Endothelial cell of umbilical vein (primary cell): ENCODE data around the gene TRIM17. TPM values are rescaled to one million over a fixed set of nuclear protein-coding genes. Genes with fewer than 3 reads are reported as not detected.

ENCODE experiments used
- BruUV-seq: library from RNA; stranded (reverse); fragments of 400-500 nt; replicated peaks from 2 replicates; lab custom pipeline; 2021; lab: Mats Ljungman, UMichigan
- CTCF ChIA-PET: fragments of 300-600, 350-600 bp; sonication (Branson Sonifier 250); formaldehyde crosslinking; loops from one replicate; lab custom pipeline; 2021; ENCODE audit warnings: antibody characterized with exemption, inconsistent platforms; lab: Charles Lee
- POLR2A ChIA-PET: fragments of 300-600, 350-600 bp; sonication (Branson Sonifier 250); formaldehyde crosslinking; loops from one replicate; lab custom pipeline; 2021; ENCODE audit warnings: antibody characterized with exemption, inconsistent platforms; lab: Charles Lee
- DNase-seq: peaks from one replicate; pipeline ENCODE4 v3.0.0-alpha.2; 2011; ENCODE audit warnings: low read depth, low spot score
- FAIRE-seq: peaks from 2 replicates; lab custom pipeline; 2011; peaks lifted over from hg19 to GRCh38; lab: Jason Lieb, UNC
- H2AFZ ChIP-seq: 2 replicates; pipeline ENCODE4 v1.6.0; 2012; ENCODE audit warnings: low read depth, low read length, control low read depth, inconsistent platforms
- H3K27ac ChIP-seq: 2 replicates; pipeline ENCODE4 v1.5.1; 2011; ENCODE audit warnings: low read depth, mild to moderate bottlenecking, control low read depth, low read length, moderate library complexity; ENCODE audit not compliant: insufficient read depth
- H3K27me3 ChIP-seq, 2 experiments: 2 replicates each; pipeline versions ENCODE4 v1.6.0 to v1.6.1; 2011; ENCODE audit warnings: low read length in 2 of 2, mixed read lengths in 1 of 2; ENCODE audit not compliant: control insufficient read depth in 2 of 2, insufficient read depth in 2 of 2
- H3K36me3 ChIP-seq, 2 experiments: 2 replicates in 1 of 2; 3 replicates in 1 of 2; pipeline ENCODE4 v1.5.1; 2011; ENCODE audit warnings: low read length in 2 of 2, mild to moderate bottlenecking in 1 of 2, moderate library complexity in 1 of 2; ENCODE audit not compliant: control insufficient read depth in 2 of 2, insufficient read depth in 2 of 2; ENCODE audit errors: extremely low read depth in 1 of 2
- H3K4me1 ChIP-seq: 3 replicates; pipeline ENCODE4 v1.5.1; 2011; ENCODE audit warnings: mild to moderate bottlenecking, low read length; ENCODE audit not compliant: control insufficient read depth, insufficient read depth; ENCODE audit errors: extremely low read depth
- H3K4me2 ChIP-seq: 2 replicates; pipeline ENCODE4 v1.6.1; 2011; ENCODE audit warnings: low read length, control low read depth, mixed read lengths; ENCODE audit not compliant: insufficient read depth
- H3K4me3 ChIP-seq, 3 experiments: fragments of 200-600 bp in 1 of 3; sonication (generic), shearing (Covaris generic) in 1 of 3; replicated peaks in 1 of 3; 2 replicates each; pipeline ENCODE4 v1.5.1; 2011 to 2016; ENCODE audit warnings: control low read depth in 3 of 3, low read length in 3 of 3, mild to moderate bottlenecking in 2 of 3, inconsistent platforms in 1 of 3, low read depth in 1 of 3, moderate library complexity in 1 of 3; ENCODE audit not compliant: insufficient read depth in 1 of 3
- H3K79me2 ChIP-seq: 2 replicates; pipeline ENCODE4 v1.6.0; 2012; ENCODE audit warnings: low read length, inconsistent platforms; ENCODE audit not compliant: control insufficient read depth, insufficient read depth
- H3K9ac ChIP-seq: replicated peaks from 2 replicates; pipeline ENCODE3; 2011; ENCODE audit warnings: low read length, control low read depth; ENCODE audit not compliant: insufficient read depth; ENCODE audit errors: extremely low read depth
- H3K9me1 ChIP-seq: replicated peaks from 3 replicates; pipeline ENCODE4 v1.6.0; 2011; ENCODE audit warnings: mild to moderate bottlenecking, low read length; ENCODE audit not compliant: control insufficient read depth, insufficient read depth; ENCODE audit errors: extremely low read depth
- H3K9me3 ChIP-seq: replicated peaks from 2 replicates; pipeline ENCODE4 v1.5.1; 2012; ENCODE audit warnings: low read length, inconsistent platforms; ENCODE audit not compliant: control insufficient read depth, insufficient read depth
- H4K20me1 ChIP-seq: replicated peaks from 2 replicates; pipeline ENCODE3; 2011; ENCODE audit warnings: mild to moderate bottlenecking, low read length; ENCODE audit not compliant: control insufficient read depth, insufficient read depth; ENCODE audit errors: extremely low read depth
- EZH2 ChIP-seq: IDR thresholded peaks from 2 replicates; pipeline ENCODE4 v1.6.1; 2012; ENCODE audit warnings: borderline replicate concordance, low read depth, mild to moderate bottlenecking, moderate library complexity, low read length, inconsistent platforms; ENCODE audit not compliant: severe bottlenecking
- FOS ChIP-seq: IDR thresholded peaks from 2 replicates; pipeline ENCODE4 v1.6.1; 2011; ENCODE audit warnings: mild to moderate bottlenecking, low read length, moderate library complexity, borderline replicate concordance; ENCODE audit not compliant: insufficient read depth
- GATA2 ChIP-seq: IDR thresholded peaks from 2 replicates; pipeline ENCODE4 v1.7.0; 2011; ENCODE audit warnings: low read depth, mild to moderate bottlenecking, moderate library complexity, mixed read lengths, low read length; ENCODE audit not compliant: insufficient read length, insufficient read depth
- JUN ChIP-seq: IDR thresholded peaks from 2 replicates; pipeline ENCODE4 v1.6.1; 2011; ENCODE audit warnings: borderline replicate concordance, low read depth; ENCODE audit not compliant: insufficient read length, insufficient read depth
- MAX ChIP-seq: IDR thresholded peaks from 2 replicates; pipeline ENCODE4 v1.6.1; 2011; ENCODE audit not compliant: insufficient read depth, insufficient read length
- MYC ChIP-seq: IDR thresholded peaks from one replicate; pipeline ENCODE4 v1.6.1; 2011; ENCODE audit warnings: mild to moderate bottlenecking, low read depth, low read length
- POLR2A ChIP-seq: IDR thresholded peaks from 2 replicates; pipeline ENCODE4 v1.6.1; 2012; ENCODE audit warnings: low read depth, mild to moderate bottlenecking, control low read depth, low read length
- POLR2AphosphoS5 ChIP-seq: IDR thresholded peaks from 2 replicates; pipeline ENCODE4 v1.6.1; 2012; ENCODE audit warnings: low read depth, mild to moderate bottlenecking, control low read depth, low read length, moderate library complexity; ENCODE audit not compliant: insufficient read depth
- dilution Hi-C: fragments of 300-500 bp; cut with MboI; formaldehyde crosslinking; loops from one replicate; pipeline ENCODE4 v1.15.0; 2019; ENCODE audit warnings: low sequenced_read_pairs; ENCODE audit not compliant: extremely low pct_ligation_motif_present
- intact Hi-C: fragments of 100-400 bp; cut with micrococcal nuclease; formaldehyde crosslinking; loops from one replicate; pipeline ENCODE4 v1.10.0; 2022
- polyA plus RNA-seq, 4 experiments: library from polyadenylated mRNA; depleted of rRNA in 3 of 4; stranded (reverse) in 3 of 4; unstranded in 1 of 4; fragments of >200 nt; gene quantifications; 2 replicates each; pipeline versions ENCODE4 v1.2.1 to v1.2.3, GENCODE V29; 2011 to 2012; ENCODE audit warnings: missing spikeins in 1 of 4
- total RNA-seq: library from RNA; stranded (reverse); gene quantifications from 2 replicates; pipeline ENCODE4 v1.2.3, GENCODE V29; 2021
- TF ChIP-seq, protein P1 (sequence below), 2 donors: IDR thresholded peaks; 1 replicate in 1 of 2; 2 replicates in 1 of 2; pipeline ENCODE4 v1.5.1; 2011; ENCODE audit warnings: low read length in 2 of 2, mild to moderate bottlenecking in 2 of 2, moderate library complexity in 2 of 2, control low read depth in 1 of 2, inconsistent platforms in 1 of 2, low read depth in 1 of 2; ENCODE audit not compliant: insufficient read depth in 1 of 2; ENCODE audit errors: extremely low read depth in 1 of 2

Gene TRIM17
- total and polyA plus RNA-seq, 2 donors (not counting 3 experiments of a cell fraction or from before 2014, with no cell fraction given): not detected

DNA sequence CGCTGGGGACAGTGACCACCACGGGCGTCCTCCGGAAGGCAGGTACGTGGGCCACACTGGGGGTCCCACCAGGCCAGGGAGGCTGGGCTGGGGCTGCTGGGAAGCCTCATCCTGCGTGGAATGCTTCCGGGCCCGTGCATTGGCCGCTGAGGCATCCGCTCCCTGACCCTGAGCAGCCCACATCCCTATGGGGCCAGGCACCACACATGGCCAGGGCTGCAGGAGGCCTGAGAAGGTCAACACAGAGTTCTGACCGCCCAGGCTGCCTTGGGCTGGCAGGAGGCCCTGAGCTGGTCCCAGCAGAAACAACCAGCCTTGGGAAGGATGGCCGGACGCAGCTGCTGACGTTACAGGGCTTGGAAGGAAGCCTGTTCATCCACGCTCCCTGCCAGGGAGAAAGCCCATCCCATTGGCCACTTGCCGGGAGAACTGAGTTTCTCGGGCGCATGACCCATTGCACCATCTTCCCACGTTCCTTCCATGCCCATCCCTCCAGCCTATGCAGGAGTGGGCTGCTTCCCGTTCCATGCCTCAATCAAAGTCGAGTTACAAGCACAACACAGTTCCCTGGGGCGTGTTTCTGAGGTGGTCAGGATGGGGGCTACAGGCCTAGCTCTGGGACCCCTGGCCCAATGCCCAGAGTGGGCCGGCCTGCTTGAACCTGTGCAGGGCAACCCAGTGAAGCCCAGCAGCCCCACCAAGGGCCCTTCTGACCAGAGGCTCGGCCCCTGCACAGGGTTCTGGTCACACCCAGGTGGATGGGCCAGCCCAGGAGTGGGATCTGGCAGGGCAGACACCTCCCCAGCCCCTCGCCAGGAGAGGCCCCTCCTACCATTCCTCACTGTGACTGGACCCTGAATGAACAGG, 41.7 kb downstream of the TRIM17 start:
- Histone ChIP-seq H4K20me1 (no peaks in the 10 kb centered on the region), H3K4me2 (no peak overlapping the region), H2AFZ (no peak overlapping the region), H3K27ac (no peak overlapping the region), H3K36me3 (no peaks in the 10 kb centered on the region), H3K4me1 (peaks cover 5% of the 10 kb centered on the region), H3K79me2 (no peaks in the 10 kb centered on the region), H3K9me3 (no peaks in the 10 kb centered on the region), H3K9me1 (no peaks in the 10 kb centered on the region), H3K9ac (no peak overlapping the region), H3K27me3 (peaks cover 5 to 7% of the 10 kb centered on the region in 2 experiments), H3K4me3 (no peak overlapping the region)
- intact Hi-C loops (no loop called here), dilution Hi-C loops (no loop called here)
- peak; percentile 14 for DNase-seq
- FAIRE-seq: no peak
- ChIA-PET CTCF (interaction anchor here (3.1 kb wide), 1 partner anchor 18 kb away, joined by 16 read pairs; no protein-coding TSS in a partner anchor), POLR2A (no interaction called here)
- TF ChIP-seq MAX (no peak), FOS (no peak), POLR2A (no peak), EZH2 (no peak), MYC (no peak), POLR2AphosphoS5 (no peak), JUN (no peak), GATA2 (no peak)
- TF ChIP-seq, protein P1, sequence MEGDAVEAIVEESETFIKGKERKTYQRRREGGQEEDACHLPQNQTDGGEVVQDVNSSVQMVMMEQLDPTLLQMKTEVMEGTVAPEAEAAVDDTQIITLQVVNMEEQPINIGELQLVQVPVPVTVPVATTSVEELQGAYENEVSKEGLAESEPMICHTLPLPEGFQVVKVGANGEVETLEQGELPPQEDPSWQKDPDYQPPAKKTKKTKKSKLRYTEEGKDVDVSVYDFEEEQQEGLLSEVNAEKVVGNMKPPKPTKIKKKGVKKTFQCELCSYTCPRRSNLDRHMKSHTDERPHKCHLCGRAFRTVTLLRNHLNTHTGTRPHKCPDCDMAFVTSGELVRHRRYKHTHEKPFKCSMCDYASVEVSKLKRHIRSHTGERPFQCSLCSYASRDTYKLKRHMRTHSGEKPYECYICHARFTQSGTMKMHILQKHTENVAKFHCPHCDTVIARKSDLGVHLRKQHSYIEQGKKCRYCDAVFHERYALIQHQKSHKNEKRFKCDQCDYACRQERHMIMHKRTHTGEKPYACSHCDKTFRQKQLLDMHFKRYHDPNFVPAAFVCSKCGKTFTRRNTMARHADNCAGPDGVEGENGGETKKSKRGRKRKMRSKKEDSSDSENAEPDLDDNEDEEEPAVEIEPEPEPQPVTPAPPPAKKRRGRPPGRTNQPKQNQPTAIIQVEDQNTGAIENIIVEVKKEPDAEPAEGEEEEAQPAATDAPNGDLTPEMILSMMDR (IDR thresholded peaks at IDR 0.05; ENCODE audit: extremely low read depth in 1 of 2, insufficient read depth in 1 of 2, low read depth in 1 of 2, low read length in 2 of 2): no peak
- no TSS peak for BruUV-seq
